ENCODE measurements around the gene VPS33B. TPM values are rescaled to one million over a fixed set of nuclear protein-coding genes. Genes with fewer than 3 reads are reported as not detected.

Gene VPS33B
- total and polyA plus RNA-seq, 2 of the 13 experiments (the other 11 are each of a cell fraction or from before 2014, with no cell fraction given) = 15.8 to 16.5 TPM

DNA sequence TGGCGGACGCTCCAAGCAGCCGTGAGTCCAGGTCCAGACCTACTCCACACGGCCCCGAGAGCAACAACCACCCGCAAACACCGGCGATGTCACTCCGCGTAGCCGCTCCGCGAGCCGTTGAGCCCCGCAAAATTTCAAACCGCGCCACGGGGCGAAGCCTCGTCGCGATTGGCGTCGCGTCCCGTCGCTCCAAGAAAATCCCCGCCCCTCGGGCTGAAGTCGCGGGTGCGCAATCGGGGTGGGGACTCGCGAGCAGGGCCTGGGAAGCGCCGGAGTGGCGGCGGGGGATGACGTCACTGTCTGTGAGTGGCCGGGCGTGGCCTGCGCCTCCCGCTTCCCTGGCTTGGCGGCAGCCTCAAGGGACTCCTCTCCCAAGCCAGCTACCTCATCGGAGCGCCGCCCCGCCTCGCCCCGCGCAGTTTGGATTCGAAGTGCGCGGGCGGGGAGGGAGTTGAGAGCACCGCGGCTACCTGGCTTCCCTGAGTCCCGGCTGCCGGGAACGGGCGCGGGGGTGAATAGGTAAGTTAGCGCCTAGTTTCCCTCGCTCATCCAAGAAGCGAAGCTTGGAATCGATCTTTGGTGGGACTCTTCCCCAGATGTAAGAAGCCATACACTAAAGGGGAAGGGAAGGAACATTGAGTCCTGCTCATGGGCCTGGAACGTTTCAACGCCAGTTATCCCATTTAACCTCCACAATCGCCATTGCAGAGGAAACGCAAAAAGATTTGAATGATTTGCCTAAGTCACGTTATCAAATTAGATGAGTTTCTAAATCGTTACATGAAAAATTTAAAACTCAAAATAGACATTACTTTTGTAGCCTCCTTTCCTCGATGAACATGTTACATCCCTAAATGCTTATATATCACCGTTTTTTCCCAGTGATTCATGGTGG lies 27.7 kb downstream of the VPS33B start, which contains the start of gene PRC1 (continued):
- TF ChIP-seq, protein P1, sequence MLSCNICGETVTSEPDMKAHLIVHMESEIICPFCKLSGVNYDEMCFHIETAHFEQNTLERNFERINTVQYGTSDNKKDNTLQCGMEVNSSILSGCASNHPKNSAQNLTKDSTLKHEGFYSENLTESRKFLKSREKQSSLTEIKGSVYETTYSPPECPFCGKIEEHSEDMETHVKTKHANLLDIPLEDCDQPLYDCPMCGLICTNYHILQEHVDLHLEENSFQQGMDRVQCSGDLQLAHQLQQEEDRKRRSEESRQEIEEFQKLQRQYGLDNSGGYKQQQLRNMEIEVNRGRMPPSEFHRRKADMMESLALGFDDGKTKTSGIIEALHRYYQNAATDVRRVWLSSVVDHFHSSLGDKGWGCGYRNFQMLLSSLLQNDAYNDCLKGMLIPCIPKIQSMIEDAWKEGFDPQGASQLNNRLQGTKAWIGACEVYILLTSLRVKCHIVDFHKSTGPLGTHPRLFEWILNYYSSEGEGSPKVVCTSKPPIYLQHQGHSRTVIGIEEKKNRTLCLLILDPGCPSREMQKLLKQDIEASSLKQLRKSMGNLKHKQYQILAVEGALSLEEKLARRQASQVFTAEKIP (CRISPR knock-in tag; IDR thresholded peaks at IDR 0.05; ENCODE audit: borderline replicate concordance) = no peak
- TF ChIP-seq ZMYM4 (CRISPR knock-in tag; IDR thresholded peaks at IDR 0.05) (peak; percentile 91), NFKB2 (CRISPR knock-in tag; IDR thresholded peaks at IDR 0.05; ENCODE audit: borderline replicate concordance) (peak; percentile 80; the same call in 1 of the 2 replicates), ZNF614 (CRISPR knock-in tag; IDR thresholded peaks at IDR 0.05; ENCODE audit: borderline replicate concordance) (0 out of 2 replicates have a peak, but pooled peaks have one; percentile 31), SPEN (CRISPR knock-in tag; IDR thresholded peaks at IDR 0.05; ENCODE audit: low read depth) (peak; percentile 89), RXRA (CRISPR knock-in tag; IDR thresholded peaks at IDR 0.05) (peak; percentile 76; the same call in 1 of the 2 replicates), TCF7 (IDR thresholded peaks at IDR 0.05; ENCODE audit: low read depth) (peak; percentile 7; the same call in 1 of the 2 replicates), FOSL1 (CRISPR knock-in tag; IDR thresholded peaks at IDR 0.05; ENCODE audit: borderline replicate concordance) (no peak), PRMT3 (CRISPR knock-in tag; IDR thresholded peaks at IDR 0.05; ENCODE audit: borderline replicate concordance, low read depth) (peak; percentile 75; the same call in 1 of the 2 replicates), PTBP1 (IDR thresholded peaks at IDR 0.05; ENCODE audit: low read depth, low read length, poor library complexity, severe bottlenecking) (peak; percentile 81), ZFP1 (CRISPR knock-in tag; IDR thresholded peaks at IDR 0.05) (no peak), MBNL3 (CRISPR knock-in tag; conservative IDR thresholded peaks at IDR 0.05) (no peak), ZMAT3 (CRISPR knock-in tag; conservative IDR thresholded peaks at IDR 0.05) (no peak), ERF (CRISPR knock-in tag; IDR thresholded peaks at IDR 0.05) (peak; percentile 58; the same call in 1 of the 2 replicates), STAT5B (CRISPR knock-in tag; IDR thresholded peaks at IDR 0.05) (no peak), TAF15 (IDR thresholded peaks at IDR 0.05; ENCODE audit: low read depth, low read length, poor library complexity, severe bottlenecking) (peak; percentile 66)
- TF ChIP-seq, protein P2, sequence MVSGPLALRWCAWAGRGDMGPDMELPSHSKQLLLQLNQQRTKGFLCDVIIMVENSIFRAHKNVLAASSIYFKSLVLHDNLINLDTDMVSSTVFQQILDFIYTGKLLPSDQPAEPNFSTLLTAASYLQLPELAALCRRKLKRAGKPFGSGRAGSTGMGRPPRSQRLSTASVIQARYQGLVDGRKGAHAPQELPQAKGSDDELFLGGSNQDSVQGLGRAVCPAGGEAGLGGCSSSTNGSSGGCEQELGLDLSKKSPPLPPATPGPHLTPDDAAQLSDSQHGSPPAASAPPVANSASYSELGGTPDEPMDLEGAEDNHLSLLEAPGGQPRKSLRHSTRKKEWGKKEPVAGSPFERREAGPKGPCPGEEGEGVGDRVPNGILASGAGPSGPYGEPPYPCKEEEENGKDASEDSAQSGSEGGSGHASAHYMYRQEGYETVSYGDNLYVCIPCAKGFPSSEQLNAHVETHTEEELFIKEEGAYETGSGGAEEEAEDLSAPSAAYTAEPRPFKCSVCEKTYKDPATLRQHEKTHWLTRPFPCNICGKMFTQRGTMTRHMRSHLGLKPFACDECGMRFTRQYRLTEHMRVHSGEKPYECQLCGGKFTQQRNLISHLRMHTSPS (CRISPR knock-in tag; IDR thresholded peaks at IDR 0.05; ENCODE audit: low read depth) = peak; percentile 41; the same call in 1 of the 2 replicates
- TF ChIP-seq, protein P3, sequence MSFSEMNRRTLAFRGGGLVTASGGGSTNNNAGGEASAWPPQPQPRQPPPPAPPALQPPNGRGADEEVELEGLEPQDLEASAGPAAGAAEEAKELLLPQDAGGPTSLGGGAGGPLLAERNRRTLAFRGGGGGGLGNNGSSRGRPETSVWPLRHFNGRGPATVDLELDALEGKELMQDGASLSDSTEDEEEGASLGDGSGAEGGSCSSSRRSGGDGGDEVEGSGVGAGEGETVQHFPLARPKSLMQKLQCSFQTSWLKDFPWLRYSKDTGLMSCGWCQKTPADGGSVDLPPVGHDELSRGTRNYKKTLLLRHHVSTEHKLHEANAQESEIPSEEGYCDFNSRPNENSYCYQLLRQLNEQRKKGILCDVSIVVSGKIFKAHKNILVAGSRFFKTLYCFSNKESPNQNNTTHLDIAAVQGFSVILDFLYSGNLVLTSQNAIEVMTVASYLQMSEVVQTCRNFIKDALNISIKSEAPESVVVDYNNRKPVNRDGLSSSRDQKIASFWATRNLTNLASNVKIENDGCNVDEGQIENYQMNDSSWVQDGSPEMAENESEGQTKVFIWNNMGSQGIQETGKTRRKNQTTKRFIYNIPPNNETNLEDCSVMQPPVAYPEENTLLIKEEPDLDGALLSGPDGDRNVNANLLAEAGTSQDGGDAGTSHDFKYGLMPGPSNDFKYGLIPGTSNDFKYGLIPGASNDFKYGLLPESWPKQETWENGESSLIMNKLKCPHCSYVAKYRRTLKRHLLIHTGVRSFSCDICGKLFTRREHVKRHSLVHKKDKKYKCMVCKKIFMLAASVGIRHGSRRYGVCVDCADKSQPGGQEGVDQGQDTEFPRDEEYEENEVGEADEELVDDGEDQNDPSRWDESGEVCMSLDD (CRISPR knock-in tag; IDR thresholded peaks at IDR 0.05; ENCODE audit: borderline replicate concordance) = no peak
- TF ChIP-seq, protein P4, sequence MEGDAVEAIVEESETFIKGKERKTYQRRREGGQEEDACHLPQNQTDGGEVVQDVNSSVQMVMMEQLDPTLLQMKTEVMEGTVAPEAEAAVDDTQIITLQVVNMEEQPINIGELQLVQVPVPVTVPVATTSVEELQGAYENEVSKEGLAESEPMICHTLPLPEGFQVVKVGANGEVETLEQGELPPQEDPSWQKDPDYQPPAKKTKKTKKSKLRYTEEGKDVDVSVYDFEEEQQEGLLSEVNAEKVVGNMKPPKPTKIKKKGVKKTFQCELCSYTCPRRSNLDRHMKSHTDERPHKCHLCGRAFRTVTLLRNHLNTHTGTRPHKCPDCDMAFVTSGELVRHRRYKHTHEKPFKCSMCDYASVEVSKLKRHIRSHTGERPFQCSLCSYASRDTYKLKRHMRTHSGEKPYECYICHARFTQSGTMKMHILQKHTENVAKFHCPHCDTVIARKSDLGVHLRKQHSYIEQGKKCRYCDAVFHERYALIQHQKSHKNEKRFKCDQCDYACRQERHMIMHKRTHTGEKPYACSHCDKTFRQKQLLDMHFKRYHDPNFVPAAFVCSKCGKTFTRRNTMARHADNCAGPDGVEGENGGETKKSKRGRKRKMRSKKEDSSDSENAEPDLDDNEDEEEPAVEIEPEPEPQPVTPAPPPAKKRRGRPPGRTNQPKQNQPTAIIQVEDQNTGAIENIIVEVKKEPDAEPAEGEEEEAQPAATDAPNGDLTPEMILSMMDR (CRISPR knock-in tag; IDR thresholded peaks at IDR 0.05) = peak; percentile 40
